Panc1 (cell line): ENCODE results near the gene TMUB1.

Source experiments
- CTCF ChIP-seq: fragments of 450-650 bp; IDR thresholded peaks from 2 replicates; pipeline ENCODE4 v1.5.1; 2017; ENCODE audit warnings: mild to moderate bottlenecking
- POLR2AphosphoS5 ChIP-seq: IDR thresholded peaks from 2 replicates; pipeline ENCODE4 v1.6.1; 2012; ENCODE audit warnings: mild to moderate bottlenecking, low read depth, low read length, moderate library complexity
- SIN3A ChIP-seq: IDR thresholded peaks from 2 replicates; pipeline ENCODE4 v1.6.1; 2012; ENCODE audit warnings: low read depth, mild to moderate bottlenecking, low read length, moderate library complexity, borderline replicate concordance; ENCODE audit not compliant: insufficient read depth
- TCF7L2 ChIP-seq: IDR thresholded peaks from 2 replicates; pipeline ENCODE4 v1.6.1; 2011; ENCODE audit warnings: mild to moderate bottlenecking, low read depth, low read length, inconsistent platforms
- TF ChIP-seq, protein P1 (sequence below), 2 experiments: IDR thresholded peaks; 2 replicates each; pipeline ENCODE4 v1.6.1; 2011 to 2012; ENCODE audit warnings: low read depth in 2 of 2, control low read depth in 1 of 2, low read length in 1 of 2, mild to moderate bottlenecking in 1 of 2, moderate library complexity in 1 of 2; ENCODE audit not compliant: insufficient read depth in 1 of 2

GRCh38 chr7:151117565-151117964 is 34.3 kb upstream of the TMUB1 start:
- TF ChIP-seq CTCF (no peak), POLR2AphosphoS5 (no peak), SIN3A (no peak), TCF7L2 (no peak)
- TF ChIP-seq, protein P1, sequence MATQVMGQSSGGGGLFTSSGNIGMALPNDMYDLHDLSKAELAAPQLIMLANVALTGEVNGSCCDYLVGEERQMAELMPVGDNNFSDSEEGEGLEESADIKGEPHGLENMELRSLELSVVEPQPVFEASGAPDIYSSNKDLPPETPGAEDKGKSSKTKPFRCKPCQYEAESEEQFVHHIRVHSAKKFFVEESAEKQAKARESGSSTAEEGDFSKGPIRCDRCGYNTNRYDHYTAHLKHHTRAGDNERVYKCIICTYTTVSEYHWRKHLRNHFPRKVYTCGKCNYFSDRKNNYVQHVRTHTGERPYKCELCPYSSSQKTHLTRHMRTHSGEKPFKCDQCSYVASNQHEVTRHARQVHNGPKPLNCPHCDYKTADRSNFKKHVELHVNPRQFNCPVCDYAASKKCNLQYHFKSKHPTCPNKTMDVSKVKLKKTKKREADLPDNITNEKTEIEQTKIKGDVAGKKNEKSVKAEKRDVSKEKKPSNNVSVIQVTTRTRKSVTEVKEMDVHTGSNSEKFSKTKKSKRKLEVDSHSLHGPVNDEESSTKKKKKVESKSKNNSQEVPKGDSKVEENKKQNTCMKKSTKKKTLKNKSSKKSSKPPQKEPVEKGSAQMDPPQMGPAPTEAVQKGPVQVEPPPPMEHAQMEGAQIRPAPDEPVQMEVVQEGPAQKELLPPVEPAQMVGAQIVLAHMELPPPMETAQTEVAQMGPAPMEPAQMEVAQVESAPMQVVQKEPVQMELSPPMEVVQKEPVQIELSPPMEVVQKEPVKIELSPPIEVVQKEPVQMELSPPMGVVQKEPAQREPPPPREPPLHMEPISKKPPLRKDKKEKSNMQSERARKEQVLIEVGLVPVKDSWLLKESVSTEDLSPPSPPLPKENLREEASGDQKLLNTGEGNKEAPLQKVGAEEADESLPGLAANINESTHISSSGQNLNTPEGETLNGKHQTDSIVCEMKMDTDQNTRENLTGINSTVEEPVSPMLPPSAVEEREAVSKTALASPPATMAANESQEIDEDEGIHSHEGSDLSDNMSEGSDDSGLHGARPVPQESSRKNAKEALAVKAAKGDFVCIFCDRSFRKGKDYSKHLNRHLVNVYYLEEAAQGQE (IDR thresholded peaks at IDR 0.05; ENCODE audit: insufficient read depth in 1 of 2, low read depth in 2 of 2, low read length in 1 of 2) = no peak
